Measurements from ENCODE around the gene RCOR3.

GRCh38 chr1:211236633-211237320 lies 22.4 kb upstream of the RCOR3 start:
- TF ChIP-seq EZH2 (IDR thresholded peaks at IDR 0.05; ENCODE audit: insufficient read depth, poor library complexity, severe bottlenecking) (no peak), EZH2phosphoT487 (IDR thresholded peaks at IDR 0.05; ENCODE audit: insufficient read depth, low read depth) (no peak)
